Measurements from ENCODE around the gene APOLD1. TPM values are rescaled to one million over a fixed set of nuclear protein-coding genes. Genes with fewer than 3 reads are reported as not detected.

The APOLD1 gene
- total RNA-seq, 1 donor from 2014 or later, result 22.0 TPM

DNA sequence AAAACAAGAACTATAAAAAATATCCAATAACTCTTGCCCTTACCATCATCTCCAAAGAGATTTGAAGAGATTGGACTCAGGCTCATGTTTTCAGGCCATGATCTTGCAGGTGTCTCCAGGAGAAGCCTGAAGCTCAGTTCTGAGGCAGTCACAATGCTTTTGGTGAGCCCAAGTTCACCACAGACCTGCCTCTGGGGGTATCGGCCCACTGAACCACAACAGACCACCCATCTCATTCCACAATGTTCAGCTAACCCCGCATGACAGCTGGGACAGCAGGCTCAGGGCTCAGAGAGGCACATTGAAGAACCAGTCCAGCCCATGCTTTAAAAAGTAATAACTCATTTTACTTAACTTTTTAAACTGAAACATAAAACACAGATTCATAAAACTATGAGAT, 28.3 kb upstream of the APOLD1 start:
- Histone ChIP-seq H3K9me3 (replicated peaks) (no peaks in the 10 kb centered on the region), H3K27me3 (ENCODE audit: low read depth) (no peaks in the 10 kb centered on the region), H3K27ac (replicated peaks) (no peak overlapping the region), H3K4me1 (no peaks in the 10 kb centered on the region), H3K4me3 (no peak overlapping the region), H3K36me3 (no peaks in the 10 kb centered on the region)
- intact Hi-C loops (cut with micrococcal nuclease), result no loop called here
- TF ChIP-seq, protein P1, sequence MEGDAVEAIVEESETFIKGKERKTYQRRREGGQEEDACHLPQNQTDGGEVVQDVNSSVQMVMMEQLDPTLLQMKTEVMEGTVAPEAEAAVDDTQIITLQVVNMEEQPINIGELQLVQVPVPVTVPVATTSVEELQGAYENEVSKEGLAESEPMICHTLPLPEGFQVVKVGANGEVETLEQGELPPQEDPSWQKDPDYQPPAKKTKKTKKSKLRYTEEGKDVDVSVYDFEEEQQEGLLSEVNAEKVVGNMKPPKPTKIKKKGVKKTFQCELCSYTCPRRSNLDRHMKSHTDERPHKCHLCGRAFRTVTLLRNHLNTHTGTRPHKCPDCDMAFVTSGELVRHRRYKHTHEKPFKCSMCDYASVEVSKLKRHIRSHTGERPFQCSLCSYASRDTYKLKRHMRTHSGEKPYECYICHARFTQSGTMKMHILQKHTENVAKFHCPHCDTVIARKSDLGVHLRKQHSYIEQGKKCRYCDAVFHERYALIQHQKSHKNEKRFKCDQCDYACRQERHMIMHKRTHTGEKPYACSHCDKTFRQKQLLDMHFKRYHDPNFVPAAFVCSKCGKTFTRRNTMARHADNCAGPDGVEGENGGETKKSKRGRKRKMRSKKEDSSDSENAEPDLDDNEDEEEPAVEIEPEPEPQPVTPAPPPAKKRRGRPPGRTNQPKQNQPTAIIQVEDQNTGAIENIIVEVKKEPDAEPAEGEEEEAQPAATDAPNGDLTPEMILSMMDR (IDR thresholded peaks at IDR 0.05; ENCODE audit: borderline replicate concordance), result no peak
- DNase-seq, result no peak

DNA sequence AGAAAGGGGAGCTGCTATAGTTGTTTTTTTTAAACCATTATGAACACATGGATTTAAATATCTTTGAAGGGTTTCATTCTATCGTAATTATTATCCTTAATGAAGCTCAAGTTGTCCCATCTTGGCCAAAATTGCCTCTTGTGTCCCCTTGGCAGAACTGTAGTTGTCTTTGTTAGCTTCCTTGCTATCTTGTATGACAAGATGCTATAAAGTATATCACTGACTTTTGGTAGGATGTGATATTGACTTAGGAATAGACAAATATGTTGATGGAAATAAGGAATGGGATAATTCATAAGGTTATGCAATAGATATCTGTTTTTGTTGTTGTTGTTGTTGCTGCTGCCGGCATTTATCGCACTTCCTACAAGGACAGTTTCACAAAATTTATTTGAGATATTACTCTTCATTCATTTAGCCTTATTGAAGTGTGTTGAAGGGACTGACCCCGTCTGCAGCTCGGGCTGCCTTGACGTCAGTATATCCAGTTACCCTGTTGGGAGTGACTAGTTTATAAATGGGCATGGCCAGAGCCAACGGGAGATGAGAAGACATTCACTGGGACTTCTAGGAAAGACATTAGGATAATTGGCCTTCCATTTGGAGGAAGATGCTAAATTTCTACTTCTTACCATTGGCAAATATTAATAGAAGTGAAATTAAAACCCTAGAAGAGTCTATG, 26.1 kb upstream of the APOLD1 start:
- Histone ChIP-seq H3K27ac (replicated peaks) (no peak overlapping the region), H3K27me3 (ENCODE audit: low read depth) (no peaks in the 10 kb centered on the region), H3K4me1 (no peaks in the 10 kb centered on the region), H3K9me3 (replicated peaks) (no peaks in the 10 kb centered on the region), H3K36me3 (no peaks in the 10 kb centered on the region), H3K4me3 (no peak overlapping the region)
- TF ChIP-seq, protein P1 (IDR thresholded peaks at IDR 0.05; ENCODE audit: borderline replicate concordance), result no peak
- no peak for DNase-seq
- intact Hi-C loops (cut with micrococcal nuclease), result no loop called here

DNA sequence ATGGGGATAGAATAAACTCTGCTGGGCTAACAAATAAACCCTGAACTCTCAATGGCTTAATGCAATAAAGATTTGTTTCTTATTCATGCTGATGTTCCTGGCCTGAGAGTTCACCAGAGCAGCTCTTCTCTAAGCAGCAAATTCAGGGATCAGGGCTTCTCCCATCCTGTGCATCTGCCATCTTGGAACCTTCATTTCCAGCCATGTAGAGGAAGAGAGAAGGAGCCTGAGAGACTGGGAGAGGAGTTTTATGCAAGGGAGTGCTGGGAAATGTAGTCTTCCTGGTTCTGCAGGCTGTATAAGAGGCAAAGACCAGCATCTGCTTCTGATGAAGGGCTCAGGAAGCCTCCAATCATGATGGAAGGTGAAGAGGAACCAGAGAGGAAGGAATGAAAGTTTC, 20.6 kb upstream of the APOLD1 start:
- H3K36me3 ChIP-seq, result no peaks in the 10 kb centered on the region
- H3K4me3 ChIP-seq, result no peak overlapping the region
- no peak overlapping the region for H3K27ac ChIP-seq (replicated peaks)
- H3K9me3 ChIP-seq (replicated peaks), result peaks cover 7% of the 10 kb centered on the region
- intact Hi-C loops (cut with micrococcal nuclease), result no loop called here
- TF ChIP-seq, protein P1 (IDR thresholded peaks at IDR 0.05; ENCODE audit: borderline replicate concordance), result no peak
- no peak for DNase-seq
- H3K27me3 ChIP-seq (ENCODE audit: low read depth), result no peaks in the 10 kb centered on the region
- H3K4me1 ChIP-seq, result no peaks in the 10 kb centered on the region

DNA sequence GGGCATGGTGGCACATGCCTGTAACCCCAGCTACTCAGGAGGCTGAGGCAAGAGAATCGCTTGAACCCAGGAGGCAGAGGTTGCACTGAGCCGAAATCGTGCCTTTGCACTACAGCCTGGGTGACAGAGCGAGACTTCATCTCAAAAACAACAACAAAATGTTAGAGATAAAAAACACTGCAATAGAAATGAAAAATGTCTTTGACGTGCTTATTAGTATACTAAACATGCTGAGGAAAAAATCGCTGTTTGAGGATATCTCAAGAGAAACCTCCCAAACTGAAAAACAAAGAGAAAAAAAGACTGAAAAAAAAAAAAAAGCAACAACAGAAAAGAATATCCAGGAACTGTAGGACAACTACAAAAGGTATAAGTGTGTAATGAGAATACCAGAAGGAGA, 15.2 kb upstream of the APOLD1 start:
- TF ChIP-seq, protein P1 (IDR thresholded peaks at IDR 0.05; ENCODE audit: borderline replicate concordance), result no peak
- intact Hi-C loops (cut with micrococcal nuclease), result no loop called here

DNA sequence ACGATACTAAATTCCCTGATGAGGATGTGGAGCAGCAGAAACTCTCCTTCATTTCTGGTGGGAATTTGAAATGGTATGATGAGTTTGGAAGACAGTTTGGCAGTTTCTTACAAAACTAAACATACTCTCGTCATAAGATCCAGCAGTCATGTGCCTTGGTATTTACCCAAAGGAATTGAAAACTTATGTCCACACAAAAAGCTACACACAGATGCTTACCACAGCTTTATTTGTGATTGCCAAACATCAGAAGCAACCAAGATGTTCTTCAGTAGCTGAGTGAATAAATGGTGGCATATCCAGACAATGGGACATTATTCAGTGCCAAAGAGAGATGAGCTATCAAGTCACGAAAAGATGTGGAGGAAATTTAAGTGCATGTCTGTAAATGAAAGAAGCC, 10.7 kb upstream of the APOLD1 start:
- intact Hi-C loops (cut with micrococcal nuclease), result no loop called here
- Histone ChIP-seq H3K36me3 (no peaks in the 10 kb centered on the region), H3K4me3 (no peak overlapping the region), H3K27ac (replicated peaks) (no peak overlapping the region), H3K4me1 (peaks cover 15% of the 10 kb centered on the region), H3K9me3 (replicated peaks) (peaks cover 16% of the 10 kb centered on the region), H3K27me3 (ENCODE audit: low read depth) (no peaks in the 10 kb centered on the region)
- TF ChIP-seq, protein P1 (IDR thresholded peaks at IDR 0.05; ENCODE audit: borderline replicate concordance), result no peak
- no peak for DNase-seq

More for the DNA sequence above, 15.2 kb upstream of the APOLD1 start:
- no peak for DNase-seq
- Histone ChIP-seq H3K4me3 (no peak overlapping the region), H3K27me3 (ENCODE audit: low read depth) (no peaks in the 10 kb centered on the region), H3K9me3 (replicated peaks) (peaks cover 23% of the 10 kb centered on the region), H3K4me1 (no peaks in the 10 kb centered on the region), H3K27ac (replicated peaks) (no peak overlapping the region), H3K36me3 (no peaks in the 10 kb centered on the region)

Data from left ventricle myocardium inferior (tissue), 1 donor.